22Rv1 (cell line): ENCODE data around the gene TUB.

ENCODE experiments used
- H3K27ac ChIP-seq: fragments of 450-650 bp; 2 replicates; pipeline ENCODE4 v1.5.1; 2017
- ZFX ChIP-seq: fragments of 450-650 bp; IDR thresholded peaks from 2 replicates; pipeline ENCODE4 v1.6.1; 2017; ENCODE audit warnings: antibody characterized with exemption, borderline replicate concordance
- TF ChIP-seq, protein P1 (sequence below): fragments of 450-650 bp; IDR thresholded peaks from 2 replicates; pipeline ENCODE4 v1.5.1; 2017; ENCODE audit warnings: mild to moderate bottlenecking

Gene TUB

DNA sequence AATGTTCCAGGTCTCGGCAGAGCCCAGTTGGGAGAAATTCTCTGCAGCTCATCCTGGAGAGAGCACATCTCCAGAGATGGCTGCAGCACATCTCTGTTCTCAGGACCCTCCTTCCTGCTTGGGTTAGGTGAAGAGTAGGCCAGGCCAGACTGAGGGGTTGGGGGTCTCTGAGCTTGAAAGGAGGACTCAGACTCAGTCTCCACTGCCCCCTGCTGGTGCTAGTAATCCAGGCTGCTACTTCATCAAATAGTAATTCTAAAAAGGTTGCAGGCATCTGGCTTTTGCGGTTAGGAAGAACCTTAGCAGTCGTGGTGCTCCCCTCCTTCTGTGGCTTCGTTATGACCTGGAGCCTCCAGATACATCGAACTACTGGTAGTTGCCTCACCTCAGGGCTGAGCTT is 9.7 kb downstream of the TUB start:
- no peak overlapping the region for H3K27ac ChIP-seq
- TF ChIP-seq, protein P1, sequence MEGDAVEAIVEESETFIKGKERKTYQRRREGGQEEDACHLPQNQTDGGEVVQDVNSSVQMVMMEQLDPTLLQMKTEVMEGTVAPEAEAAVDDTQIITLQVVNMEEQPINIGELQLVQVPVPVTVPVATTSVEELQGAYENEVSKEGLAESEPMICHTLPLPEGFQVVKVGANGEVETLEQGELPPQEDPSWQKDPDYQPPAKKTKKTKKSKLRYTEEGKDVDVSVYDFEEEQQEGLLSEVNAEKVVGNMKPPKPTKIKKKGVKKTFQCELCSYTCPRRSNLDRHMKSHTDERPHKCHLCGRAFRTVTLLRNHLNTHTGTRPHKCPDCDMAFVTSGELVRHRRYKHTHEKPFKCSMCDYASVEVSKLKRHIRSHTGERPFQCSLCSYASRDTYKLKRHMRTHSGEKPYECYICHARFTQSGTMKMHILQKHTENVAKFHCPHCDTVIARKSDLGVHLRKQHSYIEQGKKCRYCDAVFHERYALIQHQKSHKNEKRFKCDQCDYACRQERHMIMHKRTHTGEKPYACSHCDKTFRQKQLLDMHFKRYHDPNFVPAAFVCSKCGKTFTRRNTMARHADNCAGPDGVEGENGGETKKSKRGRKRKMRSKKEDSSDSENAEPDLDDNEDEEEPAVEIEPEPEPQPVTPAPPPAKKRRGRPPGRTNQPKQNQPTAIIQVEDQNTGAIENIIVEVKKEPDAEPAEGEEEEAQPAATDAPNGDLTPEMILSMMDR, result peak; percentile 75
- TF ChIP-seq ZFX, result no peak

DNA sequence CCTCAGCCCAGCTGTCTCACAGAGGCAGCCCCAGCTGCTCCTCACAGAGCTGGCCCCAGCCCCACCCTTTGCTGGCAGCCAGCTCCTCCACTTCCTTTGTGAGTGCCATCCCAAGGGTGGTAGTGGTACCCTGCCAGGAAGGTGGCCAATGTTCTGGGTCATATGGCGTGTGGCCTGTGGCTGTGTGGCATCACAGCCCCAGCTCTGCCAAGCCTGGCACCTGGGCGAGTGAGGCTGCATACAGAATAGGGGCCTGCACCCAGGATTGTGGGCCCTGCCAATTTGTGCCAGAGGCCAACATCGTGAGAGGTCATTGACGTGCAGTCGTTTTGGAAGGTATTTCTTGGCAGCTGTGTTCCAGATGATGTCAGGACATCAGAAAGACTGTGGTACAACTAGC is 10.7 kb downstream of the TUB start:
- TF ChIP-seq ZFX, result no peak
- TF ChIP-seq, protein P1, result no peak
- H3K27ac ChIP-seq, result no peak overlapping the region

DNA sequence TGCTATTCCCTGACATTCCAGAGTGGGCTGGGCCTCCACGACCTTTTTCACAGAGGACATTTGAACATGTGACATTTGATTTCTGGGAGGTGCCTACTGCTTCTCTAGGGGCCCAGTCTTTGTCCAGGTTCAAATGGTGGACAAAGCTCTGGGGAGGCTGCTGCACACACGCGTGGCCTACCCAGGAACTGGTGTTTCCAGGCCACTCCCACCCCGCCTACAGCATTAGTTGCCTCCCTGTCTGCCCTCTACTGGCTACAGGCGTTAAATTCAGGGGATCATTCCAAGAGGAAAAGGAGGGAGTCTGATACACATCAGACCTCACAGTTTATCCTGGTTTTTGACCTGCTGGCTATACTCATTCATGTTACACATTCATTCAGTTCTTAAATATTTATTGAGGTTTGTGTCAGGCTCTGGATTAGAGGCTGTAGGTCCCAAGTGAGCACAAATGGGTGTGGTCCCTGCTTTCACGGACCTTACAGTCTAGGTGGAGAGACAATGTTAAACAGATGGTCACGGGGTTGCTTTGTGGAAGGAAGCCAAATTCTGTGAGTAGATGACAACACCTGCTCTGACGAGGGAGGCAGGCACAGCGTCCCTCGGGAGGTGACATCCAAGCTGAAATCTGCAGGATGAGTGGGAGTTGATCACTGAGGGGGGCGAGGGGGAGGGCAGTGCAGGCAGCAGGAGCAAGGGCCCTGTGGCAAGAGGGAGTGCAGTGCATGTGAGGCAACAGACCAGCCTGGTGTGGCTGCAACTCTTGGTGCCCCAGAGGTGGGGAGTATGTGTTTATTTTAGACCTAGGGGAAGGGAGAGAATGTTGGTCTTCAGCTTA is 11.8 kb downstream of the TUB start:
- no peak for TF ChIP-seq ZFX
- TF ChIP-seq, protein P1, result peak; percentile 89
- no peak overlapping the region for H3K27ac ChIP-seq

DNA sequence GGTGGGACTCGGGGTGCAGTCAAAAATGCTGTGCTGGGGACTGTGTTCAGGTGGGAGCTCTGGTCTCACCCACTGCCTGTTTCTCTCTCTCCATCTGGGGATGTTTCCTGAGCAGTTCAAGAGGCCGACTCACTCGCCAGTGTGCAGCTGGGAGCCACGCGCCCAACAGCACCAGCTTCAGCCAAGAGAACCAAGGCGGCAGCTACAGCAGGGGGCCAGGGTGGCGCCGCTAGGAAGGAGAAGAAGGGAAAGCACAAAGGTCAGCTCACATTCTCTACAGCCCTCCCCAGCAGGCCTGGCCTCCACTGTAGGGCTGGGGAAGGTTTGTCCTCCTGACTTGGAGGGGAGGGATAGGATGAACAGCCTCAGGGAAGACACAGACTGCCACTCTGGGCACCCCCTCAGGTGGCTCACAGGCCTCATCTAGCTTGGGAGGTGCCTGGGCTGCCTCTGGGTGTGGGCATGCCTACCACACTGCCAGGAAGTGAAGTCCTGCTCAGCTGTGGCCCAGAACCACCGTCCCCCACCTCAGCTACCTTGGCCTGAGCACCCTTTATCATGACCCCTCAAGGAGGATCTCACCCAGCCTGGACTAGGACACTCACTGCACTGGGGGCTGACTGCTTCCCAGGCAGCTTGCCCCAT is 13.0 kb downstream of the TUB start:
- TF ChIP-seq ZFX, result no peak
- TF ChIP-seq, protein P1, result no peak
- H3K27ac ChIP-seq, result no peak overlapping the region

DNA sequence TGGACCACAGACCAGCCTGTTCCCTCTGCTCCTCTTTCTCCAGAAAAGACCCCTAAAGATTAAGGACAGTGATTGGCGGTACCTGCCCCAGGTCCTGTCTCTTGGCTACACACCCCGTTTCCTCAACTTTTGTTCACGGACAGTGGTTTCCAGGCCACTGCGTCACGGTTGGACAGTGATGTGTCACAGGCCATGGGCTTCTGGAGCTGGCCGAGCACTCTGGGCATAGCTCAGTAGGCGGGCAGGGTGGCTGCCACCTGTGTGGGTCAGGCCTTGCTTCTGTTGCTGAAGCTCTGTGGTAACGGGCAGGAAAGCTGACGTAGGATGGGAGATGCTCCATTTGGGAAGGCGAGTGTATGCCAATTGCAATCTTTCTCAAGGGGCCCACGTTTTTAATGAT is 13.6 kb downstream of the TUB start:
- no peak overlapping the region for H3K27ac ChIP-seq
- TF ChIP-seq ZFX, result no peak
- TF ChIP-seq, protein P1, result no peak

DNA sequence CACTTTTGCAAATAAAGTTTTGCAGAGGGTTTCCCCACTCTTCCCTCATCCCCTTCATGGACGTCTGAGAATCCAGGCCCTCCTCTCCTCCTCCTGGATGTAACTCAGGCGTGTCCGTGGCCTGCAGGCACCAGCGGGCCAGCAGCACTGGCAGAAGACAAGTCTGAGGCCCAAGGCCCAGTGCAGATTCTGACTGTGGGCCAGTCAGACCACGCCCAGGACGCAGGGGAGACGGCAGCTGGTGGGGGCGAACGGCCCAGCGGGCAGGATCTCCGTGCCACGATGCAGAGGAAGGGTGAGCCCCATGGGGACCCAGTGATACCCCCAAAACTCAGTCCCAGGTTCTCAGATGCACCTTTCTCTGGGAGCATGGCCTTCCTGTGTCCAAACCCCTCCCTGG is 14.4 kb downstream of the TUB start:
- no peak overlapping the region for H3K27ac ChIP-seq

More for the DNA sequence above, 14.4 kb downstream of the TUB start:
- TF ChIP-seq, protein P1, result no peak
- no peak for TF ChIP-seq ZFX
